ENCODE data around the gene CCDC57.

CCDC57 gene

GRCh38 chr17:82089723-82090548 is 122.7 kb downstream of the CCDC57 start:
- TF ChIP-seq CTCF (IDR thresholded peaks at IDR 0.05; ENCODE audit: borderline replicate concordance, insufficient read depth, low read depth, low read length) = no peak
- H3K4me3 ChIP-seq (ENCODE audit: low read depth, low read length) = no peak overlapping the region

GRCh38 chr17:82088838-82089722 is 123.6 kb downstream of the CCDC57 start:
- no peak for TF ChIP-seq CTCF (IDR thresholded peaks at IDR 0.05; ENCODE audit: borderline replicate concordance, insufficient read depth, low read depth, low read length)
- H3K4me3 ChIP-seq (ENCODE audit: low read depth, low read length) = no peak overlapping the region

GRCh38 chr17:82087961-82088837 is 124.4 kb downstream of the CCDC57 start:
- H3K4me3 ChIP-seq (ENCODE audit: low read depth, low read length) = no peak overlapping the region
- TF ChIP-seq CTCF (IDR thresholded peaks at IDR 0.05; ENCODE audit: borderline replicate concordance, insufficient read depth, low read depth, low read length) = no peak

- no peak overlapping the region for H3K4me3 ChIP-seq (ENCODE audit: low read depth, low read length)
- no peak for TF ChIP-seq CTCF (IDR thresholded peaks at IDR 0.05; ENCODE audit: borderline replicate concordance, insufficient read depth, low read depth, low read length)
Measured at GRCh38 chr17:82086941-82087906, 125.4 kb downstream of the CCDC57 start.

GRCh38 chr17:82085931-82086764 is 126.5 kb downstream of the CCDC57 start:
- no peak overlapping the region for H3K4me3 ChIP-seq (ENCODE audit: low read depth, low read length)
- no peak for TF ChIP-seq CTCF (IDR thresholded peaks at IDR 0.05; ENCODE audit: borderline replicate concordance, insufficient read depth, low read depth, low read length)

All from GM12875 (cell line).